ENCODE results near the gene NUMBL. TPM values are rescaled to one million over a fixed set of nuclear protein-coding genes. Genes with fewer than 3 reads are reported as not detected.

The NUMBL gene
- total RNA-seq, result 18.9 and 19.9 TPM in 2 replicates

GRCh38 chr19:40690050-40690692 is at the start of gene NUMBL:
TSS of gene NUMBL (minus strand) at chr19:40690651. CDS start at chr19:40690483, 168 bp downstream.

GRCh38 chr19:40716482-40717324 is 26.3 kb upstream of the NUMBL start, which contains the start of the genes COQ8B and ITPKC:
TSS of gene COQ8B (minus strand) at chr19:40716886. CDS start at chr19:40714632, 2,254 bp downstream.
TSS of gene ITPKC (plus strand) at chr19:40717112. CDS start at chr19:40717136, 24 bp downstream.

Other genes starting within 250 kb of the NUMBL start
- gene SERTAD3, start 246.3 kb downstream of the NUMBL start, total RNA-seq, result 24.3 and 27.8 TPM in 2 replicates
- 191 and 239 TPM in 2 replicates for gene BLVRB, start 224.9 kb downstream of the NUMBL start, total RNA-seq
- 0.07 and 0.28 TPM in 2 replicates for gene SPTBN4, start 223.7 kb downstream of the NUMBL start, total RNA-seq
- gene SHKBP1, start 113.8 kb downstream of the NUMBL start, total RNA-seq, result 82.3 and 82.8 TPM in 2 replicates
- 77.5 and 90.4 TPM in 2 replicates for gene LTBP4, start 89.3 kb downstream of the NUMBL start, total RNA-seq
- 18.1 and 43.4 TPM in 2 replicates for gene COQ8B, start 26.2 kb upstream of the NUMBL start, total RNA-seq
- gene ITPKC, start 26.5 kb upstream of the NUMBL start, total RNA-seq, result 40.4 and 44.4 TPM in 2 replicates
- 2.5 and 2.8 TPM in 2 replicates for gene ACTMAP, start 59.8 kb upstream of the NUMBL start, total RNA-seq
- 111 and 151 TPM in 2 replicates for gene SNRPA, start 60.6 kb upstream of the NUMBL start, total RNA-seq
- 0.88 and 0.92 TPM in 2 replicates for gene MIA, start 84.9 kb upstream of the NUMBL start, total RNA-seq
- 23.0 and 30.3 TPM in 2 replicates for gene RAB4B, start 87.6 kb upstream of the NUMBL start, total RNA-seq
- gene EGLN2, start 108.5 kb upstream of the NUMBL start, total RNA-seq, result 66.5 and 80.6 TPM in 2 replicates
- not detected in 2 replicates for gene CYP2A6, start 159.8 kb upstream of the NUMBL start, total RNA-seq
- gene CYP2A7, start 191.6 kb upstream of the NUMBL start, total RNA-seq, result not detected in 2 replicates